Hepatocyte (in vitro differentiated cells): Measurements from ENCODE around the gene ZFYVE27. TPM values are rescaled to one million over a fixed set of nuclear protein-coding genes. Genes with fewer than 3 reads are reported as not detected.

ENCODE experiments used
- DNase-seq: peaks from one replicate; pipeline ENCODE4 v3.0.0-alpha.2; 2016; ENCODE audit warnings: low spot score
- H2AFZ ChIP-seq: fragments of 200-600 bp; sonication (generic); 2 replicates; pipeline ENCODE4 v1.6.0; 2016; ENCODE audit warnings: antibody characterized with exemption, mild to moderate bottlenecking
- H3K27ac ChIP-seq: fragments of 200-600 bp; sonication (generic); 2 replicates; pipeline ENCODE4 v1.5.1; 2016; ENCODE audit warnings: mild to moderate bottlenecking
- H3K27me3 ChIP-seq: fragments of 200-600 bp; sonication (generic); 2 replicates; pipeline ENCODE4 v1.6.1; 2016
- H3K36me3 ChIP-seq: fragments of 200-600 bp; sonication (generic); replicated peaks from 2 replicates; pipeline ENCODE4 v1.5.1; 2016; ENCODE audit warnings: low read depth; ENCODE audit not compliant: insufficient read depth
- H3K4me1 ChIP-seq: fragments of 200-600 bp; sonication (generic); 2 replicates; pipeline ENCODE4 v1.5.1; 2016; ENCODE audit warnings: mild to moderate bottlenecking, moderate library complexity; ENCODE audit not compliant: insufficient read depth
- H3K4me2 ChIP-seq: fragments of 200-600 bp; sonication (generic); 2 replicates; pipeline ENCODE4 v1.6.0; 2016
- H3K4me3 ChIP-seq: fragments of 200-600 bp; sonication (generic); 2 replicates; pipeline ENCODE4 v1.5.1; 2016; ENCODE audit warnings: mild to moderate bottlenecking
- H3K79me2 ChIP-seq: fragments of 200-600 bp; sonication (generic); 2 replicates; pipeline ENCODE4 v1.6.0; 2017; ENCODE audit warnings: mild to moderate bottlenecking
- H3K9me2 ChIP-seq: fragments of 200-600 bp; sonication (generic); replicated peaks from 2 replicates; pipeline ENCODE4 v1.6.0; 2017; ENCODE audit warnings: mild to moderate bottlenecking; ENCODE audit not compliant: insufficient read depth
- H3K9me3 ChIP-seq: fragments of 200-600 bp; sonication (generic); 2 replicates; pipeline ENCODE4 v1.5.1; 2016; ENCODE audit warnings: low read depth, mild to moderate bottlenecking
- H4K20me1 ChIP-seq: fragments of 200-600 bp; sonication (generic); 2 replicates; pipeline ENCODE4 v1.6.0; 2016; ENCODE audit warnings: mild to moderate bottlenecking; ENCODE audit not compliant: insufficient read depth, poor library complexity, severe bottlenecking
- CTCF ChIP-seq: fragments of 200-600 bp; sonication (generic); IDR thresholded peaks from 2 replicates; pipeline ENCODE4 v1.5.1; 2016; ENCODE audit warnings: antibody characterized with exemption, mild to moderate bottlenecking; ENCODE audit not compliant: poor library complexity
- EZH2 ChIP-seq: fragments of 200-600 bp; sonication (generic); IDR thresholded peaks from 2 replicates; pipeline ENCODE4 v1.6.1; 2016; ENCODE audit warnings: antibody characterized with exemption, mild to moderate bottlenecking, borderline replicate concordance
- EZH2phosphoT487 ChIP-seq: fragments of 200-600 bp; sonication (generic); IDR thresholded peaks from one replicate; pipeline ENCODE4 v1.6.1; 2018; ENCODE audit warnings: antibody characterized with exemption, mild to moderate bottlenecking, low read depth, moderate library complexity; ENCODE audit not compliant: unreplicated experiment, severe bottlenecking
- WGBS: methylation state at CpG from one replicate; pipeline ENCODE4 v1.1.6; 2016; ENCODE audit warnings: low lambda C conversion rate; ENCODE audit errors: missing lambda C conversion rate; 5-methylcytosine and 5-hydroxymethylcytosine counted together
- polyA plus RNA-seq: library from polyadenylated mRNA; unstranded; fragments of >200 nt; fragmentation: Nextera tagmentation; extraction: Ambion mirVana; gene quantifications from 2 replicates; pipeline ENCODE4 v1.2.1, GENCODE V29; 2016
- total RNA-seq: library from RNA; depleted of rRNA; stranded (reverse); fragments of >200 nt; gene quantifications from 2 replicates; pipeline ENCODE4 v1.2.3, GENCODE V29; 2014

Gene ZFYVE27
- total and polyA plus RNA-seq, 2 experiments from 2014 or later, result 24.9 to 30.3 TPM

DNA sequence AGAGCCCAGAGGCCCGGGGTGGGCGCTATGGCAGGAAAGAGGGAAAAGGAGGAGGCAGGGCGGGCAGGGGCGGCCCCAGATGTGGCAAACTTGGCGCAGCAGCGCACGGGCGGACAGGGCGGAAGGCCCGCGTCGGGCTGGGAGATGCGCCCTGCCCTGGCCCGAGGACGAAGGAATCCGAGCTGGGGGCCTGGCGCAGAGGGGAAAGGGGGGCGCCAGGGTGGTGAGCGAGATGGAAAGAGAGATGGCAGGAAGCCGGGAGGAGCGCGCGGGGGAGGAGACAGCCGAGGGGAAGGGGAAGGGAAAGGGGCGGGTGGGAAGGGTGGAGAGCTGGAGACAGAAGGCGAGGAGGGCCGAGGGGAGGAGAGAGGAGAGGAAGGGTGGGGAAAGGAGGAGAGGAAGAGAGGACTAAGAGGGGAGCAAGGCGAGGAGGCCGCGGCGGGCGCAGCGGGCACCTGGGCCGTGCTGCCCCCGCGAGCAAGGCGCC is 23.5 kb upstream of the ZFYVE27 start, which contains the start of gene MARVELD1:
Gene MARVELD1, plus strand, starts transcription at position 392 of the 487 bp plus-strand sequence. CDS start 147 bp downstream, outside the sequence.
- TF ChIP-seq EZH2 (no peak), CTCF (no peak), EZH2phosphoT487 (no peak)
- Histone ChIP-seq H3K4me3 (peak within 1 kb of the TSS; percentile 76), H3K36me3 (no peaks in the 10 kb centered on the region), H3K79me2 (peaks cover 28% of the 10 kb centered on the region), H3K4me2 (peak within 1 kb of the TSS; percentile 87), H3K9me2 (no peaks in the 10 kb centered on the region), H3K27me3 (no peaks in the 10 kb centered on the region), H3K4me1 (peaks cover 29% of the 10 kb centered on the region), H3K9me3 (no peaks in the 10 kb centered on the region), H2AFZ (peak within 1 kb of the TSS; percentile 89), H3K27ac (peak within 1 kb of the TSS; percentile 97), H4K20me1 (no peaks in the 10 kb centered on the region)
- 8% methylated on average over 13 of the region's 37 CpGs for WGBS
- peak; percentile 86 for DNase-seq

DNA sequence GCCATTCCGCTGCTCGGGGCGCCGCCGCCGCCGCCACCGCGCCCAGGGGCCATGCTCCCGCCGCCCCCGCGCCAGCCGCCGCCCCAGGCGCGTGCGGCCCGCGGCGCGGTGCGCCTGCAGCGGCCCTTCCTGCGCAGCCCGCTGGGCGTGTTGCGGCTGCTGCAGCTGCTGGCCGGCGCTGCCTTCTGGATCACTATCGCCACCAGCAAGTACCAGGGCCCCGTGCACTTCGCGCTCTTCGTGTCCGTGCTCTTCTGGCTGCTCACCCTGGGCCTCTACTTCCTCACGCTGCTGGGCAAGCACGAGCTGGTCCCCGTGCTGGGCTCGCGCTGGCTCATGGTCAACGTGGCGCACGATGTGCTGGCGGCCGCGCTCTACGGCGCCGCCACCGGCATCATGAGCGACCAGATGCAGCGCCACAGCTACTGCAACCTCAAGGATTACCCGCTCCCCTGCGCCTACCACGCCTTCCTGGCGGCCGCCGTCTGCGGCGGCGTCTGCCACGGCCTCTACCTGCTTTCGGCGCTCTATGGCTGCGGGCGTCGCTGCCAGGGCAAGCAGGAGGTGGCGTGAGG is 23.0 kb upstream of the ZFYVE27 start:
- Histone ChIP-seq H2AFZ (peak overlapping the region; percentile 64), H3K4me2 (peak overlapping the region; percentile 87), H3K79me2 (peaks cover 28% of the 10 kb centered on the region), H3K36me3 (no peaks in the 10 kb centered on the region), H3K27ac (peak overlapping the region; percentile 97), H4K20me1 (no peaks in the 10 kb centered on the region), H3K9me2 (no peaks in the 10 kb centered on the region), H3K4me3 (peak overlapping the region; percentile 76), H3K4me1 (peaks cover 34% of the 10 kb centered on the region), H3K9me3 (no peaks in the 10 kb centered on the region), H3K27me3 (no peaks in the 10 kb centered on the region)
- 1% methylated on average over 47 of the region's 69 CpGs for WGBS
- DNase-seq, result peak; percentile 88
- TF ChIP-seq EZH2 (no peak), CTCF (peak; percentile 17), EZH2phosphoT487 (no peak)

- DNase-seq, result peak; percentile 87
- peak overlapping the region; percentile 76 for H3K4me3 ChIP-seq
- peaks cover 41% of the 10 kb centered on the region for H3K4me1 ChIP-seq
- H3K27me3 ChIP-seq, result no peaks in the 10 kb centered on the region
- 3% methylated on average over 43 of the region's 74 CpGs for WGBS
- peak overlapping the region; percentile 64 for H2AFZ ChIP-seq
- H3K27ac ChIP-seq, result peak overlapping the region; percentile 97
- no peaks in the 10 kb centered on the region for H3K9me3 ChIP-seq
- H3K79me2 ChIP-seq, result peaks cover 28% of the 10 kb centered on the region
- H3K36me3 ChIP-seq, result no peaks in the 10 kb centered on the region
- no peaks in the 10 kb centered on the region for H3K9me2 ChIP-seq
- H4K20me1 ChIP-seq, result no peaks in the 10 kb centered on the region
- H3K4me2 ChIP-seq, result peak overlapping the region; percentile 87
- TF ChIP-seq EZH2phosphoT487 (no peak), EZH2 (no peak), CTCF (no peak)
Measured at GRCh38 chr10:97714401-97715258, 22.3 kb upstream of the ZFYVE27 start.
